IMR-90 (cell line): ENCODE results near the gene ADCY9. TPM values are rescaled to one million over a fixed set of nuclear protein-coding genes. Genes with fewer than 3 reads are reported as not detected.

Experiments used
- ATAC-seq: fragments of 200-7000 bp; cut with Tn5 transposase; 2 replicates; pipeline ENCODE4 v1.9.1; 2020; ENCODE audit warnings: low read depth, mild to moderate bottlenecking, moderate library complexity
- BruUV-seq: library from RNA; stranded (reverse); fragments of 400-500 nt; replicated peaks from 2 replicates; lab custom pipeline; 2021; lab: Mats Ljungman, UMichigan
- CTCF ChIA-PET: fragments of 300-600 bp; formaldehyde crosslinking; extraction: SDS; loops from one replicate; lab custom pipeline; 2021; ENCODE audit warnings: antibody characterized with exemption; lab: Yijun Ruan, JAX
- POLR2A ChIA-PET: fragments of 300-600 bp; sonication (Branson Sonifier 250); formaldehyde crosslinking; loops from one replicate; lab custom pipeline; 2022; ENCODE audit warnings: antibody characterized with exemption; ENCODE audit not compliant: unreplicated experiment; lab: Charles Lee
- DNase-seq: peaks from one replicate; pipeline ENCODE4 v3.0.0; 2013
- H2AFZ ChIP-seq: replicated peaks from 2 replicates; pipeline ENCODE3; 2013; ENCODE audit warnings: low read length, mild to moderate bottlenecking; ENCODE audit not compliant: poor library complexity
- H2AK5ac ChIP-seq: 2 replicates; pipeline ENCODE4 v1.6.1; 2013; ENCODE audit warnings: low read depth, low read length, inconsistent platforms
- H2AK9ac ChIP-seq: replicated peaks from 2 replicates; pipeline ENCODE3; 2013; ENCODE audit warnings: mild to moderate bottlenecking, low read depth, low read length, moderate library complexity; ENCODE audit not compliant: poor library complexity
- H2BK120ac ChIP-seq: 2 replicates; pipeline ENCODE4 v1.6.1; 2013; ENCODE audit warnings: low read depth, low read length, inconsistent platforms
- H2BK15ac ChIP-seq: 3 replicates; pipeline ENCODE4 v1.6.1; 2013; ENCODE audit warnings: low read depth, low read length, inconsistent platforms
- H2BK20ac ChIP-seq: 2 replicates; pipeline ENCODE4 v1.6.1; 2013; ENCODE audit warnings: low read depth, mild to moderate bottlenecking, inconsistent platforms, low read length, moderate library complexity
- H2BK5ac ChIP-seq: 2 replicates; pipeline ENCODE4 v1.6.1; 2013; ENCODE audit warnings: mild to moderate bottlenecking, low read depth, low read length, inconsistent platforms; ENCODE audit not compliant: poor library complexity, severe bottlenecking
- H3K14ac ChIP-seq: replicated peaks from 2 replicates; pipeline ENCODE4 v1.6.1; 2013; ENCODE audit warnings: low read depth, low read length, inconsistent platforms
- H3K18ac ChIP-seq: 2 replicates; pipeline ENCODE4 v1.6.1; 2013; ENCODE audit warnings: low read depth, low read length, control low read depth
- H3K23ac ChIP-seq: 2 replicates; pipeline ENCODE4 v1.6.1; 2013; ENCODE audit warnings: low read depth, low read length, inconsistent platforms
- H3K27ac ChIP-seq: 2 replicates; pipeline ENCODE4 v1.5.1; 2013; ENCODE audit warnings: mild to moderate bottlenecking, control low read depth, low read length; ENCODE audit not compliant: insufficient read depth
- H3K27me3 ChIP-seq: 2 replicates; pipeline ENCODE4 v1.6.1; 2013; ENCODE audit warnings: low read length; ENCODE audit not compliant: control insufficient read depth, insufficient read depth
- H3K36me3 ChIP-seq: 2 replicates; pipeline ENCODE4 v1.6.1; 2013; ENCODE audit warnings: low read length, mixed read lengths; ENCODE audit not compliant: control insufficient read depth, insufficient read depth
- H3K4ac ChIP-seq: 2 replicates; pipeline ENCODE4 v1.6.1; 2013; ENCODE audit warnings: low read depth, low read length, inconsistent platforms
- H3K4me1 ChIP-seq: 2 replicates; pipeline ENCODE4 v1.6.1; 2013; ENCODE audit warnings: low read length, mixed read lengths; ENCODE audit not compliant: control insufficient read depth, insufficient read depth
- H3K4me2 ChIP-seq: 2 replicates; pipeline ENCODE4 v1.6.1; 2013; ENCODE audit warnings: low read depth, mild to moderate bottlenecking, control low read depth, low read length, moderate library complexity
- H3K4me3 ChIP-seq: 2 replicates; pipeline ENCODE4 v1.5.1; 2013; ENCODE audit warnings: low read depth, mild to moderate bottlenecking, control low read depth, low read length, moderate library complexity; ENCODE audit not compliant: insufficient read depth
- H3K56ac ChIP-seq: 2 replicates; pipeline ENCODE4 v1.6.1; 2013; ENCODE audit warnings: low read length, inconsistent platforms; ENCODE audit not compliant: insufficient read depth; ENCODE audit errors: extremely low read depth
- H3K79me1 ChIP-seq, 2 experiments: 2 replicates each; pipeline ENCODE4 v1.6.1; 2013; ENCODE audit warnings: low read length in 2 of 2, inconsistent platforms in 1 of 2, low read depth in 1 of 2
- H3K9ac ChIP-seq: 2 replicates; pipeline ENCODE4 v1.6.1; 2013; ENCODE audit warnings: low read depth, low read length, control low read depth
- H3K9me1 ChIP-seq: 2 replicates; pipeline ENCODE4 v1.6.1; 2013; ENCODE audit warnings: low read length, inconsistent platforms; ENCODE audit not compliant: insufficient read depth
- H3K9me3 ChIP-seq: 2 replicates; pipeline ENCODE4 v1.6.1; 2013; ENCODE audit warnings: low read length; ENCODE audit not compliant: control insufficient read depth, insufficient read depth
- H4K20me1 ChIP-seq: 2 replicates; pipeline ENCODE4 v1.6.1; 2013; ENCODE audit warnings: low read length, inconsistent platforms; ENCODE audit not compliant: insufficient read depth
- H4K5ac ChIP-seq: 2 replicates; pipeline ENCODE4 v1.6.1; 2013; ENCODE audit warnings: mild to moderate bottlenecking, low read depth, low read length, control low read depth
- H4K8ac ChIP-seq, 2 experiments: 2 replicates each; pipeline ENCODE4 v1.6.1; 2013; ENCODE audit warnings: low read depth in 2 of 2, low read length in 2 of 2, control low read depth in 1 of 2, inconsistent platforms in 1 of 2
- H4K91ac ChIP-seq: 2 replicates; pipeline ENCODE4 v1.6.1; 2013; ENCODE audit warnings: low read depth, low read length, inconsistent platforms; ENCODE audit not compliant: insufficient read depth
- USF2 ChIP-seq: fragments of 150-350 bp; IDR thresholded peaks from 2 replicates; pipeline ENCODE4 v1.6.1; 2017; ENCODE audit warnings: mild to moderate bottlenecking, antibody characterized with exemption, low read length, low read depth
- WGBS, 2 experiments: methylation state at CpG; one replicate each; pipeline versions ENCODE4 v1.1.5 to v1.1.7; 2013; ENCODE audit warnings: missing lambda C conversion rate in 2 of 2; ENCODE audit not compliant: insufficient read length in 1 of 2; ENCODE audit errors: extremely low coverage in 2 of 2; 5-methylcytosine and 5-hydroxymethylcytosine counted together
- dilution Hi-C: fragments of 300-500 bp; cut with HindIII; formaldehyde crosslinking; loops from one replicate; pipeline ENCODE4 v1.14.3; 2018; ENCODE audit warnings: low sequenced_read_pairs; ENCODE audit not compliant: unreplicated experiment
- in situ Hi-C: fragments of 300-500 bp; cut with MboI; formaldehyde crosslinking; loops from 3 replicates; pipeline ENCODE4 v1.14.3; 2019; ENCODE audit warnings: low sequenced_read_pairs, inconsistent platforms, mixed read lengths
- intact Hi-C: fragments of 100-400 bp; cut with micrococcal nuclease; formaldehyde crosslinking; loops from 2 replicates; pipeline ENCODE4 v1.10.0; 2022
- polyA plus RNA-seq, 3 experiments: library from polyadenylated mRNA; depleted of rRNA; stranded (reverse); fragments of >200 nt; gene quantifications; 2 replicates each; pipeline ENCODE4 v1.2.3, GENCODE V29; 2012; ENCODE audit warnings: low replicate concordance in 1 of 3
- total RNA-seq: library from RNA; depleted of rRNA; stranded (reverse); fragments of >200 nt; gene quantifications from 2 replicates; pipeline ENCODE4 v1.2.3, GENCODE V29; 2012

ADCY9 gene
- total and polyA plus RNA-seq, 2 of the 4 experiments (the other 2 are of a cell fraction) = 5.4 to 12.5 TPM

GRCh38 chr16:4017807-4018206 is 98.4 kb downstream of the ADCY9 start:
- TF ChIP-seq USF2 = no peak
- H3K18ac ChIP-seq = no peak overlapping the region
- no peak overlapping the region for H3K23ac ChIP-seq
- no peak overlapping the region for H4K8ac ChIP-seq
- in situ Hi-C loops (no loop called here), dilution Hi-C loops (no loop called here), intact Hi-C loops (no loop called here)
- H2AFZ ChIP-seq = no peak overlapping the region
- H3K56ac ChIP-seq = no peak overlapping the region
- H3K27me3 ChIP-seq = no peaks in the 10 kb centered on the region
- peaks cover 25 to 76% of the 10 kb centered on the region in 2 experiments for H3K79me1 ChIP-seq
- no peak overlapping the region for H3K9ac ChIP-seq
- peaks cover 27% of the 10 kb centered on the region for H3K4me1 ChIP-seq
- H2AK5ac ChIP-seq = peak overlapping the region; percentile 80; the same call in 1 of the 2 replicates
- H3K4ac ChIP-seq = 0 out of 2 replicates have a peak overlapping the region, but pooled peaks have one; percentile 27
- no TSS peak for BruUV-seq
- H2BK15ac ChIP-seq = no peak overlapping the region
- ChIA-PET CTCF (no interaction called here), POLR2A (no interaction called here)
- no peak overlapping the region for H3K27ac ChIP-seq
- H3K9me1 ChIP-seq = peaks cover 24% of the 10 kb centered on the region
- ATAC-seq = no peak
- H2BK5ac ChIP-seq = no peak overlapping the region
- H4K91ac ChIP-seq = no peak overlapping the region
- H3K9me3 ChIP-seq = no peaks in the 10 kb centered on the region
- H3K14ac ChIP-seq = 0 out of 2 replicates have a peak overlapping the region, but pooled peaks have one; percentile 11
- H3K4me3 ChIP-seq = no peak overlapping the region
- H2BK120ac ChIP-seq = no peak overlapping the region; the same call in 1 of the 2 replicates
- H3K36me3 ChIP-seq = no peaks in the 10 kb centered on the region
- peak overlapping the region; percentile 88 for H2AK9ac ChIP-seq
- no peak overlapping the region for H3K4me2 ChIP-seq
- WGBS, 2 experiments = 100% methylated on average over 6 of the region's 14 CpGs; no CpG with 5 or more reads in 1 of the 2 experiments
- no peak overlapping the region for H2BK20ac ChIP-seq
- H4K5ac ChIP-seq = no peak overlapping the region
- DNase-seq = no peak
- no peaks in the 10 kb centered on the region for H4K20me1 ChIP-seq
